ENCODE data around the gene AHDC1.

AHDC1 gene

GRCh38 chr1:27597516-27598294, 6.2 kb downstream of the AHDC1 start:
- no peak for DNase-seq (ENCODE audit: low read depth)

- no peak for DNase-seq (ENCODE audit: low read depth)
Observed at GRCh38 chr1:27596986-27597385, 7.0 kb downstream of the AHDC1 start.

GRCh38 chr1:27596261-27596660, 7.7 kb downstream of the AHDC1 start:
- no peak for DNase-seq (ENCODE audit: low read depth)

- no peak for DNase-seq (ENCODE audit: low read depth)
Observed at GRCh38 chr1:27595597-27595996, 8.3 kb downstream of the AHDC1 start.

GRCh38 chr1:27594564-27595510, 9.1 kb downstream of the AHDC1 start:
- no peak for DNase-seq (ENCODE audit: low read depth)

- DNase-seq (ENCODE audit: low read depth) = no peak
Observed at GRCh38 chr1:27593678-27594563, 10.0 kb downstream of the AHDC1 start.

- DNase-seq (ENCODE audit: low read depth) = no peak
Observed at GRCh38 chr1:27592931-27593677, 10.8 kb downstream of the AHDC1 start.

- DNase-seq (ENCODE audit: low read depth) = no peak
Observed at GRCh38 chr1:27592232-27592930, 11.6 kb downstream of the AHDC1 start.

GRCh38 chr1:27591622-27592021, 12.3 kb downstream of the AHDC1 start:
- DNase-seq (ENCODE audit: low read depth) = no peak

GRCh38 chr1:27590917-27591508, 12.9 kb downstream of the AHDC1 start:
- DNase-seq (ENCODE audit: low read depth) = no peak

- DNase-seq (ENCODE audit: low read depth) = no peak
Observed at GRCh38 chr1:27589841-27590426, 14.0 kb downstream of the AHDC1 start.

GRCh38 chr1:27589441-27589840, 14.5 kb downstream of the AHDC1 start:
- DNase-seq (ENCODE audit: low read depth) = no peak

- DNase-seq (ENCODE audit: low read depth) = no peak
Observed at GRCh38 chr1:27588256-27589232, 15.4 kb downstream of the AHDC1 start.

GRCh38 chr1:27585684-27586083, 18.3 kb downstream of the AHDC1 start:
- DNase-seq (ENCODE audit: low read depth) = no peak

- DNase-seq (ENCODE audit: low read depth) = no peak
Observed at GRCh38 chr1:27584453-27584852, 19.5 kb downstream of the AHDC1 start.

- DNase-seq (ENCODE audit: low read depth) = no peak
Observed at GRCh38 chr1:27583479-27583878, 20.5 kb downstream of the AHDC1 start.

GRCh38 chr1:27581823-27582243, 22.1 kb downstream of the AHDC1 start:
- DNase-seq (ENCODE audit: low read depth) = no peak

- no peak for DNase-seq (ENCODE audit: low read depth)
Observed at GRCh38 chr1:27577504-27578188, 26.3 kb downstream of the AHDC1 start.

All from T follicular helper cell (primary cell).